NCI-H345 (cell line): ENCODE measurements around the gene CYP3A4.
"Not testable (repeated sequence)": the region's sequence is repeated elsewhere in the genome, so short reads cannot be mapped to it uniquely, and the experiment has no call there.

Experiments
- DNase-seq: peaks from one replicate; lab custom pipeline; 2025; lab: John Stamatoyannopoulos, UW

CYP3A4 gene

GRCh38 chr7:99784007-99784406 lies at the start of gene CYP3A4:
Gene CYP3A4 (minus strand): TSS chr7:99784184. CDS start chr7:99784081, 103 bp downstream.
- DNase-seq, result no peak

GRCh38 chr7:99833289-99833877 lies 49.4 kb upstream of the CYP3A4 start:
- DNase-seq, result no peak

- no peak for DNase-seq
Observed at GRCh38 chr7:99831595-99831994, 47.6 kb upstream of the CYP3A4 start.

GRCh38 chr7:99829524-99830160 lies 45.7 kb upstream of the CYP3A4 start:
- DNase-seq, result no peak

GRCh38 chr7:99828811-99829210 lies 44.8 kb upstream of the CYP3A4 start:
- DNase-seq, result no peak

GRCh38 chr7:99827040-99827778 lies 43.2 kb upstream of the CYP3A4 start:
- no peak for DNase-seq

GRCh38 chr7:99825873-99826272 lies 41.9 kb upstream of the CYP3A4 start:
- no peak for DNase-seq

GRCh38 chr7:99825452-99825851 lies 41.5 kb upstream of the CYP3A4 start:
- no peak for DNase-seq

- DNase-seq, result no peak
Observed at GRCh38 chr7:99824091-99824490, 40.1 kb upstream of the CYP3A4 start.

- no peak for DNase-seq
Observed at GRCh38 chr7:99822731-99823718, 39.0 kb upstream of the CYP3A4 start.

GRCh38 chr7:99820408-99821027 lies 36.5 kb upstream of the CYP3A4 start:
- DNase-seq, result no peak

- no peak for DNase-seq
Observed at GRCh38 chr7:99808766-99809165, 24.8 kb upstream of the CYP3A4 start.

- no peak for DNase-seq
Observed at GRCh38 chr7:99806839-99807478, 23.0 kb upstream of the CYP3A4 start.

GRCh38 chr7:99805641-99806040 lies 21.7 kb upstream of the CYP3A4 start:
- no peak for DNase-seq

GRCh38 chr7:99803118-99803517 lies 19.1 kb upstream of the CYP3A4 start:
- DNase-seq, result not testable (repeated sequence)

GRCh38 chr7:99801407-99801806 lies 17.4 kb upstream of the CYP3A4 start:
- not testable (repeated sequence) for DNase-seq

- DNase-seq, result no peak
Observed at GRCh38 chr7:99798972-99799371, 15.0 kb upstream of the CYP3A4 start.

GRCh38 chr7:99795864-99796263 lies 11.9 kb upstream of the CYP3A4 start:
- not testable (repeated sequence) for DNase-seq

GRCh38 chr7:99794585-99795502 lies 10.9 kb upstream of the CYP3A4 start:
- DNase-seq, result no peak

- DNase-seq, result no peak
Observed at GRCh38 chr7:99793443-99793842, 9.5 kb upstream of the CYP3A4 start.
